Measurements from ENCODE around the gene KCMF1.

KCMF1 gene

GRCh38 chr2:85073033-85073432, 102.1 kb downstream of the KCMF1 start:
- H3K9ac ChIP-seq, result no peak overlapping the region
- no peak for TF ChIP-seq CTCF (conservative IDR thresholded peaks at IDR 0.05; ENCODE audit: low read depth, low read length)
- H3K27me3 ChIP-seq (ENCODE audit: insufficient read depth, low read depth), result no peaks in the 10 kb centered on the region
- no peak overlapping the region for H2AFZ ChIP-seq (ENCODE audit: low read depth)
- no peaks in the 10 kb centered on the region for H3K79me2 ChIP-seq (ENCODE audit: insufficient read depth, low read depth)
- H3K4me1 ChIP-seq (ENCODE audit: low read depth, poor library complexity, severe bottlenecking), result no peaks in the 10 kb centered on the region
- no peak overlapping the region for H3K4me2 ChIP-seq
- no peaks in the 10 kb centered on the region for H3K36me3 ChIP-seq (ENCODE audit: insufficient read depth)
- no peak overlapping the region for H3K4me3 ChIP-seq (IDR thresholded peaks at IDR 0.05; ENCODE audit: insufficient read depth, low read depth, low read length)
- no peaks in the 10 kb centered on the region for H4K20me1 ChIP-seq (ENCODE audit: insufficient read depth)
- no peak overlapping the region for H3K27ac ChIP-seq

- Histone ChIP-seq H3K4me2 (no peak overlapping the region), H3K27me3 (ENCODE audit: insufficient read depth, low read depth) (no peaks in the 10 kb centered on the region), H3K4me1 (ENCODE audit: low read depth, poor library complexity, severe bottlenecking) (no peaks in the 10 kb centered on the region), H2AFZ (ENCODE audit: low read depth) (no peak overlapping the region), H3K79me2 (ENCODE audit: insufficient read depth, low read depth) (no peaks in the 10 kb centered on the region), H3K36me3 (ENCODE audit: insufficient read depth) (no peaks in the 10 kb centered on the region), H3K9ac (no peak overlapping the region), H4K20me1 (ENCODE audit: insufficient read depth) (no peaks in the 10 kb centered on the region), H3K27ac (no peak overlapping the region), H3K4me3 (IDR thresholded peaks at IDR 0.05; ENCODE audit: insufficient read depth, low read depth, low read length) (no peak overlapping the region)
- no peak for TF ChIP-seq CTCF (conservative IDR thresholded peaks at IDR 0.05; ENCODE audit: low read depth, low read length)
Observed at GRCh38 chr2:85076618-85077274, 105.8 kb downstream of the KCMF1 start.

- Histone ChIP-seq H3K27ac (no peak overlapping the region), H3K4me2 (no peak overlapping the region), H3K79me2 (ENCODE audit: insufficient read depth, low read depth) (no peaks in the 10 kb centered on the region), H4K20me1 (ENCODE audit: insufficient read depth) (no peaks in the 10 kb centered on the region), H3K4me1 (ENCODE audit: low read depth, poor library complexity, severe bottlenecking) (no peaks in the 10 kb centered on the region), H3K27me3 (ENCODE audit: insufficient read depth, low read depth) (no peaks in the 10 kb centered on the region), H3K9ac (no peak overlapping the region), H3K36me3 (ENCODE audit: insufficient read depth) (no peaks in the 10 kb centered on the region), H3K4me3 (IDR thresholded peaks at IDR 0.05; ENCODE audit: insufficient read depth, low read depth, low read length) (no peak overlapping the region), H2AFZ (ENCODE audit: low read depth) (no peak overlapping the region)
- no peak for TF ChIP-seq CTCF (conservative IDR thresholded peaks at IDR 0.05; ENCODE audit: low read depth, low read length)
Observed at GRCh38 chr2:85077859-85078419, 107.0 kb downstream of the KCMF1 start.

GRCh38 chr2:85078536-85078935, 107.6 kb downstream of the KCMF1 start:
- Histone ChIP-seq H3K79me2 (ENCODE audit: insufficient read depth, low read depth) (no peaks in the 10 kb centered on the region), H4K20me1 (ENCODE audit: insufficient read depth) (no peaks in the 10 kb centered on the region), H3K27me3 (ENCODE audit: insufficient read depth, low read depth) (no peaks in the 10 kb centered on the region), H2AFZ (ENCODE audit: low read depth) (no peak overlapping the region), H3K27ac (no peak overlapping the region), H3K4me1 (ENCODE audit: low read depth, poor library complexity, severe bottlenecking) (no peaks in the 10 kb centered on the region), H3K4me3 (IDR thresholded peaks at IDR 0.05; ENCODE audit: insufficient read depth, low read depth, low read length) (no peak overlapping the region), H3K4me2 (no peak overlapping the region), H3K9ac (no peak overlapping the region), H3K36me3 (ENCODE audit: insufficient read depth) (no peaks in the 10 kb centered on the region)
- no peak for TF ChIP-seq CTCF (conservative IDR thresholded peaks at IDR 0.05; ENCODE audit: low read depth, low read length)

Measured in KMS-11 (cell line).